GM12892 (cell line): Measurements from ENCODE around the gene APOBEC3B.

Source experiments
- POLR2AphosphoS5 ChIP-seq: IDR thresholded peaks from 2 replicates; pipeline ENCODE4 v1.6.1; 2011; ENCODE audit warnings: low read depth, low read length, control low read depth
- TAF1 ChIP-seq: IDR thresholded peaks from 2 replicates; pipeline ENCODE4 v1.6.1; 2011; ENCODE audit warnings: low read depth, mild to moderate bottlenecking, control low read depth, low read length, borderline replicate concordance

- TF ChIP-seq POLR2AphosphoS5 (no peak), TAF1 (no peak)
Observed at GRCh38 chr22:38938925-38939324, 43.2 kb upstream of the APOBEC3B start.
